Measurements from ENCODE around the gene ALG9. TPM values are rescaled to one million over a fixed set of nuclear protein-coding genes. Genes with fewer than 3 reads are reported as not detected.

ALG9 gene
- total RNA-seq, 2 donors from 2014 or later, result 25.9 to 60.3 TPM

- intact Hi-C loops (cut with DNase I), result loop anchor here (5.0 kb wide), 1 partner anchor 252 kb away; no protein-coding TSS in a partner anchor
- no peak for DNase-seq
- no peak for ATAC-seq
- Histone ChIP-seq H3K4me3 (no peak overlapping the region), H3K27ac (no peak overlapping the region), H3K36me3 (replicated peaks in 1 of 2; ENCODE audit: insufficient read depth in 1 of 2, low read depth in 2 of 2) (peaks cover 5 to 8% of the 10 kb centered on the region in 2 donors), H3K27me3 (no peaks in the 10 kb centered on the region), H3K4me1 (no peaks in the 10 kb centered on the region), H3K9me3 (no peaks in the 10 kb centered on the region)
- TF ChIP-seq, protein P1, sequence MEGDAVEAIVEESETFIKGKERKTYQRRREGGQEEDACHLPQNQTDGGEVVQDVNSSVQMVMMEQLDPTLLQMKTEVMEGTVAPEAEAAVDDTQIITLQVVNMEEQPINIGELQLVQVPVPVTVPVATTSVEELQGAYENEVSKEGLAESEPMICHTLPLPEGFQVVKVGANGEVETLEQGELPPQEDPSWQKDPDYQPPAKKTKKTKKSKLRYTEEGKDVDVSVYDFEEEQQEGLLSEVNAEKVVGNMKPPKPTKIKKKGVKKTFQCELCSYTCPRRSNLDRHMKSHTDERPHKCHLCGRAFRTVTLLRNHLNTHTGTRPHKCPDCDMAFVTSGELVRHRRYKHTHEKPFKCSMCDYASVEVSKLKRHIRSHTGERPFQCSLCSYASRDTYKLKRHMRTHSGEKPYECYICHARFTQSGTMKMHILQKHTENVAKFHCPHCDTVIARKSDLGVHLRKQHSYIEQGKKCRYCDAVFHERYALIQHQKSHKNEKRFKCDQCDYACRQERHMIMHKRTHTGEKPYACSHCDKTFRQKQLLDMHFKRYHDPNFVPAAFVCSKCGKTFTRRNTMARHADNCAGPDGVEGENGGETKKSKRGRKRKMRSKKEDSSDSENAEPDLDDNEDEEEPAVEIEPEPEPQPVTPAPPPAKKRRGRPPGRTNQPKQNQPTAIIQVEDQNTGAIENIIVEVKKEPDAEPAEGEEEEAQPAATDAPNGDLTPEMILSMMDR (IDR thresholded peaks at IDR 0.05), result no peak
- TF ChIP-seq POLR2A (IDR thresholded peaks at IDR 0.05), result no peak
- WGBS, 2 donors, result 89 to 91% methylated on average over 3 of the region's 3 CpGs
Observed at GRCh38 chr11:111834432-111835163, 36.8 kb downstream of the ALG9 start.

- Histone ChIP-seq H3K9me3 (no peaks in the 10 kb centered on the region), H3K4me3 (no peak overlapping the region), H3K27ac (no peak overlapping the region), H3K27me3 (no peaks in the 10 kb centered on the region), H3K36me3 (replicated peaks in 1 of 2; ENCODE audit: insufficient read depth in 1 of 2, low read depth in 2 of 2) (peaks cover 5 to 8% of the 10 kb centered on the region in 2 donors), H3K4me1 (no peaks in the 10 kb centered on the region)
- intact Hi-C loops (cut with DNase I), result no loop called here
- no peak for DNase-seq
- ATAC-seq, result no peak
- 68 to 72% methylated on average over 4 of the region's 4 CpGs for WGBS, 2 donors
- TF ChIP-seq, protein P1 (IDR thresholded peaks at IDR 0.05), result peak in 1 of 7 experiments; percentile 14
- TF ChIP-seq POLR2A (IDR thresholded peaks at IDR 0.05), result no peak
Observed at GRCh38 chr11:111833524-111833923, 37.9 kb downstream of the ALG9 start.

DNA sequence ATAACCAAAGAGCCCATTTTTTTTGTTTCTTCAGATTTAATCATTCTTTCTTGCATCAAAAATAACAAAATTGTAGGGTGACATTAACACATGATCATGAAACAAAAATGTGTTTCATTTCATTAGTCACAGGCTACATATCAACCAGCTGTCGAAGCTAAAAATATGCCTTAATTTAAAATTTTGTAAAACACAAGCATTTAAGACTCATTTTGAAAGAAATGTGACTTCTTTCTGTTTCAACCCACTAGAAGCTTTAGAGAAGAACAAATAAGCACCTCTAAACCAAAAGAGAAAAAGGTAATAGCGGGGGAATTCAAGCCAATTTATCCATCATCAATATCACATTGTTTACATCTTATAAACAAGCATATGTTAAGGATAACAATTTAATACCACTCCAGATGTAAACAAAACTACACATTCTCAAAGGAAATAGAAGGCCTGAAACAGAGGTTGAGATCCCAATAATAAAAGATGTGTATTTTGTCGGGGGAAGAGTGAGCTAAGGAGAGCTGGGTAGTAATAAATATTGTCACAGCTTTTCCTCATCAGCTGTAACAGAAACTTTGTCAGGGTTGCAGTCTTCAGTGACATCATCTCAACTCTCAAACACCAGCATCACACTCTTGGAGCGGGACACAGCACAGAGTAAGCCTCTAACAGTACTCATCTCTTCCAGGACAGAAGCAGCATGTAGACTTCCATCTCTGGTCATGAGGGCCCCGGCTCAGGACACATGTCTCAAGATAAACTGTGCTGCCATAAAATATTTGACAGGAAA is 42.0 kb downstream of the ALG9 start:
- no peaks in the 10 kb centered on the region for H3K4me1 ChIP-seq
- no peak overlapping the region for H3K27ac ChIP-seq
- peaks cover 5% of the 10 kb centered on the region in 2 donors for H3K36me3 ChIP-seq (replicated peaks in 1 of 2; ENCODE audit: insufficient read depth in 1 of 2, low read depth in 2 of 2)
- intact Hi-C loops (cut with DNase I), result no loop called here
- no peaks in the 10 kb centered on the region for H3K27me3 ChIP-seq
- 94 to 96% methylated on average over 5 of the region's 5 CpGs for WGBS, 2 donors
- H3K9me3 ChIP-seq, result no peaks in the 10 kb centered on the region
- TF ChIP-seq, protein P1 (IDR thresholded peaks at IDR 0.05), result no peak
- no peak for TF ChIP-seq POLR2A (IDR thresholded peaks at IDR 0.05)
- ATAC-seq (no peak), DNase-seq (no peak)
- H3K4me3 ChIP-seq, result no peak overlapping the region

- DNase-seq (no peak), ATAC-seq (no peak)
- intact Hi-C loops (cut with DNase I), result no loop called here
- Histone ChIP-seq H3K4me1 (no peaks in the 10 kb centered on the region), H3K9me3 (no peaks in the 10 kb centered on the region), H3K27me3 (no peaks in the 10 kb centered on the region), H3K4me3 (no peak overlapping the region), H3K27ac (no peak overlapping the region), H3K36me3 (replicated peaks in 1 of 2; ENCODE audit: insufficient read depth in 1 of 2, low read depth in 2 of 2) (peaks cover 5% of the 10 kb centered on the region in 2 donors)
- WGBS, 2 donors, result 94 to 97% methylated on average over 2 of the region's 2 CpGs
- TF ChIP-seq, protein P1 (IDR thresholded peaks at IDR 0.05), result no peak
- no peak for TF ChIP-seq POLR2A (IDR thresholded peaks at IDR 0.05)
Observed at GRCh38 chr11:111826322-111826950, 44.9 kb downstream of the ALG9 start.

All from body of pancreas (tissue), 4 donors.